Transverse colon (tissue), 4 donors: ENCODE data around the gene RALGDS. TPM values are rescaled to one million over a fixed set of nuclear protein-coding genes. Genes with fewer than 3 reads are reported as not detected.

Source experiments
- DNase-seq: peaks from one replicate; pipeline ENCODE4 v3.0.0-alpha.2; 2019
- H3K27ac ChIP-seq, 4 donors: fragments of 200-600 bp; sonication (generic); 2 replicates each; pipeline ENCODE4 v1.5.1; 2016 to 2018; ENCODE audit warnings: inconsistent platforms in 4 of 4
- H3K27me3 ChIP-seq: fragments of 200-600 bp; sonication (generic); 2 replicates; pipeline ENCODE4 v1.5.1; 2017; ENCODE audit warnings: inconsistent platforms
- H3K36me3 ChIP-seq, 4 donors: fragments of 200-600 bp; sonication (generic); 2 replicates each; pipeline ENCODE4 v1.5.1; 2017 to 2019; ENCODE audit warnings: inconsistent platforms in 4 of 4
- H3K4me1 ChIP-seq, 4 donors: fragments of 200-600 bp; sonication (generic); 2 replicates each; pipeline ENCODE4 v1.5.1; 2017 to 2020; ENCODE audit warnings: inconsistent platforms in 4 of 4
- H3K4me3 ChIP-seq, 4 donors: fragments of 200-600 bp; sonication (generic); 1 replicate in 1 of 4; 2 replicates in 3 of 4; pipeline versions ENCODE4 v1.5.1 to v1.6.1; 2017 to 2019; ENCODE audit warnings: inconsistent platforms in 4 of 4
- H3K9me3 ChIP-seq, 2 donors: fragments of 200-600 bp; sonication (generic); 2 replicates each; pipeline ENCODE4 v1.5.1; 2017 to 2019; ENCODE audit warnings: inconsistent platforms in 2 of 2
- EP300 ChIP-seq: sonication (generic); formaldehyde crosslinking; IDR thresholded peaks from one replicate; pipeline ENCODE4 v1.6.1; 2017; ENCODE audit warnings: antibody characterized with exemption, low read depth
- POLR2A ChIP-seq: fragments of 450-650 bp; IDR thresholded peaks from one replicate; pipeline ENCODE4 v1.6.1; 2016; ENCODE audit warnings: antibody characterized with exemption, mild to moderate bottlenecking, moderate library complexity
- POLR2AphosphoS5 ChIP-seq, 3 donors: sonication (generic); formaldehyde crosslinking; IDR thresholded peaks; one replicate each; pipeline ENCODE4 v1.6.1; 2016; ENCODE audit warnings: antibody characterized with exemption in 3 of 3
- WGBS, 2 donors: methylation state at CpG; one replicate each; pipeline ENCODE4 v1.1.5; 2018; ENCODE audit warnings: low coverage in 1 of 2; 5-methylcytosine and 5-hydroxymethylcytosine counted together
- in situ Hi-C, 4 donors: fragments of 200-750 bp; cut with MboI; loops; one replicate each; pipeline versions ENCODE4 v1.15.0 to v1.15.1; 2017; ENCODE audit warnings: low sequenced_read_pairs in 3 of 4, low pct_ligation_motif_present in 1 of 4, low pct_unique_long_range_greater_than_20kb in 1 of 4
- intact Hi-C: fragments of 100-400 bp; cut with DNase I; formaldehyde crosslinking; loops from one replicate; pipeline ENCODE4 v1.15.1; 2023; ENCODE audit warnings: low total_unique reads
- total RNA-seq, 4 donors: library from RNA; depleted of rRNA; stranded (reverse); fragments of >200 nt; gene quantifications; one replicate each; pipeline ENCODE4 v1.1.0, GENCODE V29; 2016
- TF ChIP-seq, protein P1 (sequence below), 5 experiments: fragments of 200-600 bp in 3 of 5; fragments of 450-650 bp in 2 of 5; sonication (generic) in 3 of 5; IDR thresholded peaks; 1 replicate in 2 of 5; 2 replicates in 3 of 5; pipeline ENCODE4 v1.5.1; 2016 to 2017; ENCODE audit warnings: antibody characterized with exemption in 5 of 5, inconsistent platforms in 3 of 5, mild to moderate bottlenecking in 2 of 5, moderate library complexity in 1 of 5

The RALGDS gene
- total RNA-seq, 4 donors from 2014 or later, result 50.5 to 233 (median 58.2) TPM

DNA sequence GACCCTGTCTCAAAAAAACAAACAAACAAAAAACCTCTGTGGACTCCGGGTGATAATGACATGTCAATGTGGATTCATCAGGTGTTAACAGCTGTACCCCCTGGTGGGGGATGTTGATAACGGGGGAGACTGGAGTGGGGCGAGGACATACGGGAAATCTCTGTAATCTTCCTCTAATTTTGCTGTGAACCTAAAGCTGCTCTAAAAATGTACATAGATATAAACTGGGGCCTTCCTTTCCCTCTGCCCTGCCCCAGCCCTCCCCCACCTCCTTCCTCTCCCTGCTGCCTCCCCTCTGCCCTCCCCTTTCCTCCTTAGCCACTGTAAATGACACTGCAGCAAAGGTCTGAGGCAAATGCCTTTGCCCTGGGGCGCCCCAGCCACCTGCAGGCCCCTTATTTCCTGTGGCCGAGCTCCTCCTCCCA lies 60.6 kb downstream of the RALGDS start:
- H3K9me3 ChIP-seq, result no peaks in the 10 kb centered on the region
- H3K4me3 ChIP-seq, result no peak overlapping the region
- no peaks in the 10 kb centered on the region for H3K27me3 ChIP-seq
- no peak for DNase-seq
- peaks cover 0 to 19% (median 7%) of the 10 kb centered on the region in 4 donors for H3K36me3 ChIP-seq
- TF ChIP-seq EP300 (no peak), POLR2AphosphoS5 (IDR thresholded peaks at IDR 0.05) (no peak), POLR2A (no peak)
- TF ChIP-seq, protein P1, sequence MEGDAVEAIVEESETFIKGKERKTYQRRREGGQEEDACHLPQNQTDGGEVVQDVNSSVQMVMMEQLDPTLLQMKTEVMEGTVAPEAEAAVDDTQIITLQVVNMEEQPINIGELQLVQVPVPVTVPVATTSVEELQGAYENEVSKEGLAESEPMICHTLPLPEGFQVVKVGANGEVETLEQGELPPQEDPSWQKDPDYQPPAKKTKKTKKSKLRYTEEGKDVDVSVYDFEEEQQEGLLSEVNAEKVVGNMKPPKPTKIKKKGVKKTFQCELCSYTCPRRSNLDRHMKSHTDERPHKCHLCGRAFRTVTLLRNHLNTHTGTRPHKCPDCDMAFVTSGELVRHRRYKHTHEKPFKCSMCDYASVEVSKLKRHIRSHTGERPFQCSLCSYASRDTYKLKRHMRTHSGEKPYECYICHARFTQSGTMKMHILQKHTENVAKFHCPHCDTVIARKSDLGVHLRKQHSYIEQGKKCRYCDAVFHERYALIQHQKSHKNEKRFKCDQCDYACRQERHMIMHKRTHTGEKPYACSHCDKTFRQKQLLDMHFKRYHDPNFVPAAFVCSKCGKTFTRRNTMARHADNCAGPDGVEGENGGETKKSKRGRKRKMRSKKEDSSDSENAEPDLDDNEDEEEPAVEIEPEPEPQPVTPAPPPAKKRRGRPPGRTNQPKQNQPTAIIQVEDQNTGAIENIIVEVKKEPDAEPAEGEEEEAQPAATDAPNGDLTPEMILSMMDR (IDR thresholded peaks at IDR 0.05), result no peak
- intact Hi-C loops, result no loop called here
- no peak overlapping the region for H3K27ac ChIP-seq
- in situ Hi-C loops, result no loop called here
- WGBS, 2 donors, result 49% methylated on average over 6 of the region's 6 CpGs; no CpG with 5 or more reads in 1 of the 2 donors
- no peaks in the 10 kb centered on the region for H3K4me1 ChIP-seq

DNA sequence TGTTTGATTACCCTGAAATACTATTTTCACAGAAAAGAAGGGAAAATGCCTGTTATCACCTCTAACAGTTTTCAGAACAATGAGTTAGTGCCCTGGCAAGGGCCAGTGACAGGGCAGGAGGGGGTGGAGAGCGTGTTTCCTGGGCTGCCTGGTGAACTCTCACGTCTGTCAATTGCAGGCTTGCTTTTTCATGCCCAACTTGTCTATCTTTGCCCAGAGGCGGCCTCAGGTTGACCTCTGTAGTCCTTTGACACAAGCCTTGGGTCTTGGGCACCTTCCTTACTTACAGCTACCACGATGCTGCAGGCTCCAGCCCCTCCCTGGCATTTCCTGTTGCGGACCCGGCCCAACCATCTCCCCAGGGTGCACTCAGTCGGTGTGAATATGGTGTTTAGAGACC lies 61.4 kb downstream of the RALGDS start:
- Histone ChIP-seq H3K27me3 (no peaks in the 10 kb centered on the region), H3K4me3 (no peak overlapping the region), H3K4me1 (no peaks in the 10 kb centered on the region), H3K27ac (no peak overlapping the region), H3K9me3 (no peaks in the 10 kb centered on the region), H3K36me3 (peaks cover 0 to 22% (median 10%) of the 10 kb centered on the region in 4 donors)
- WGBS, 2 donors, result 63 to 86% methylated on average over 1 to 7 of the region's 7 CpGs
- no peak for DNase-seq
- in situ Hi-C loops (no loop called here), intact Hi-C loops (no loop called here)
- TF ChIP-seq, protein P1 (IDR thresholded peaks at IDR 0.05), result no peak
- TF ChIP-seq EP300, result no peak
- TF ChIP-seq POLR2A, result no peak
- no peak for TF ChIP-seq POLR2AphosphoS5 (IDR thresholded peaks at IDR 0.05)

DNA sequence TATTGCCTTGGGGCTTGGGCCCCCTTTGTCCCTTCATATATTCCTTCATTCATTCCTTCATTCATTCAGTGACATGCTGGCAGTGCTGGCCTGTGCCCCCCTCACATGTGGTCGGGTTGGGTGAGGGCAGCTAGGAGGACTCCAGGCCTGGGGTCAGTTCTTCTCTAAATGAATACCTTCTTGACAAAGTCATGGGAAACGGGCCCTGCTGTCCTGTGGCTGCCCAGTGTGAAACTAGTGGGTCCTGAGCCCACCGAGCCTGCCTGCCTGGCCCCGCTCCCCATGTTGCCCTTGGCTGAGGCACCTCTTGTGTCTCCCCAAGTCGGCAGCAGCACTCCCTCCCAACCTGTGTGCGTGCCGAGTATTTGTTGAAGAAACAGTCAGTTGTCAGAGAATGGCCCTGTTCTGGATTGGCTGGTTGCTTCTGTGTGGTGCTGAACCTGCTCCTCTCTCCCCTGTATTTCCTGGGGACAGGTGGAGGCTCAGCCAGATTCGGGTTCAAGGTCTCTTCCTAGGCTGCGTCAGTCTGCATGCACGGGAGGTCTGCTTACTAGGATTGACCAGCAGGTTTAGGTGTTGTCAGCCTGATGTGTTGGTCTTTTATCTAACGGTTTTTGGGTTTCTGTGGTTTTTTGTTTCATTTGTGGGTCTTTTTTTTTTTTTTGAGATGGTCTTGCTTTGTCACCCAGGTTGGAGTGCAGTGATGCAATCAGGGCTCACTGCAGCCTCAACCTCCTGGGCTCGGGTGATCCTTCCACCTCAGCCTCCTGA lies 62.3 kb downstream of the RALGDS start:
- WGBS, 2 donors, result 72 to 80% methylated on average over 2 to 12 of the region's 12 CpGs
- in situ Hi-C loops, result no loop called here
- H3K36me3 ChIP-seq, result peaks cover 0 to 28% (median 14%) of the 10 kb centered on the region in 4 donors
- H3K27ac ChIP-seq, result no peak overlapping the region
- no peak for DNase-seq
- no peaks in the 10 kb centered on the region for H3K4me1 ChIP-seq
- intact Hi-C loops, result no loop called here
- H3K4me3 ChIP-seq, result no peak overlapping the region
- no peak for TF ChIP-seq POLR2AphosphoS5 (IDR thresholded peaks at IDR 0.05)
- TF ChIP-seq EP300, result no peak
- TF ChIP-seq, protein P1 (IDR thresholded peaks at IDR 0.05), result no peak
- TF ChIP-seq POLR2A, result no peak
- H3K27me3 ChIP-seq, result no peaks in the 10 kb centered on the region
- no peaks in the 10 kb centered on the region for H3K9me3 ChIP-seq

DNA sequence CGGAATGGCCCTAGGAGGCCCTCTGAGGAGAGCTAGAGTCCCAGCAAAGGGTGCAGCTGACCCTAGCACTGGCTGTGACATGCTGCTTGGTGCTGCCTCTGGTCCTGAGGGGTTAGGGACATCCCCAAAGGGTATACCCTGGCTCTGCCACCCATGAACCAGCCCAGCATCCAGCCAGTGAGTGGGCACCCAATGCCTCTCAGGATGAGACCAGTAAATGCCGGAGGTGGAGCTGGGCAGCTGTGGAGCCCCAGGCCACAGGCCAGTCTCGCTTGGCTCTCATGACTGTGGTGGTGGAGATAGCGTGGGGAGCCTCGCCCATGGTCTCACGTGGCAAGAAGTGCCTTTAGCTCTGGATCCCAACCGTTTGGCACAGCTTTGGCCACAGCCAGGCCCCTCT lies 63.0 kb downstream of the RALGDS start:
- Histone ChIP-seq H3K36me3 (peaks cover 0 to 35% (median 14%) of the 10 kb centered on the region in 4 donors), H3K27me3 (no peaks in the 10 kb centered on the region), H3K9me3 (no peaks in the 10 kb centered on the region), H3K27ac (no peak overlapping the region), H3K4me3 (no peak overlapping the region), H3K4me1 (no peaks in the 10 kb centered on the region)
- WGBS, 2 donors, result 92% methylated on average over 6 of the region's 7 CpGs; no CpG with 5 or more reads in 1 of the 2 donors
- TF ChIP-seq EP300 (no peak), POLR2A (no peak), POLR2AphosphoS5 (IDR thresholded peaks at IDR 0.05) (no peak)
- TF ChIP-seq, protein P1 (IDR thresholded peaks at IDR 0.05), result no peak
- DNase-seq, result no peak
- intact Hi-C loops (no loop called here), in situ Hi-C loops (no loop called here)
